Astrocyte (in vitro differentiated cells and primary cell): ENCODE results near the gene CPA4. TPM values are rescaled to one million over a fixed set of nuclear protein-coding genes. Genes with fewer than 3 reads are reported as not detected.

ENCODE experiments used
- DNase-seq: peaks from one replicate; pipeline ENCODE4 v3.0.0-alpha.2; 2010; ENCODE audit warnings: low read depth
- FAIRE-seq: peaks from 2 replicates; lab custom pipeline; 2011; peaks lifted over from hg19 to GRCh38; lab: Jason Lieb, UNC
- H2AFZ ChIP-seq: 2 replicates; pipeline ENCODE4 v1.6.0; 2012; ENCODE audit warnings: low read depth, low read length, inconsistent platforms
- H3K27ac ChIP-seq: 2 replicates; pipeline ENCODE4 v1.5.1; 2011; ENCODE audit warnings: low read depth, low read length, inconsistent platforms
- H3K27me3 ChIP-seq: 2 replicates; pipeline ENCODE4 v1.6.0; 2011; ENCODE audit warnings: low read length, inconsistent platforms; ENCODE audit not compliant: insufficient read depth
- H3K36me3 ChIP-seq: 2 replicates; pipeline ENCODE4 v1.5.1; 2011; ENCODE audit warnings: low read length, inconsistent platforms; ENCODE audit not compliant: insufficient read depth
- H3K4me1 ChIP-seq: 2 replicates; pipeline ENCODE4 v1.5.1; 2011; ENCODE audit warnings: low read length, inconsistent platforms; ENCODE audit not compliant: insufficient read depth
- H3K4me2 ChIP-seq: 2 replicates; pipeline ENCODE4 v1.6.0; 2012; ENCODE audit warnings: low read length, inconsistent platforms
- H3K4me3 ChIP-seq: 2 replicates; pipeline ENCODE4 v1.5.1; 2011; ENCODE audit warnings: low read depth, mild to moderate bottlenecking, low read length, inconsistent platforms; ENCODE audit not compliant: insufficient read depth
- H3K79me2 ChIP-seq: 2 replicates; pipeline ENCODE4 v1.6.0; 2012; ENCODE audit warnings: mild to moderate bottlenecking, low read length, inconsistent platforms; ENCODE audit not compliant: insufficient read depth
- H3K9ac ChIP-seq: 2 replicates; pipeline ENCODE4 v1.6.0; 2012; ENCODE audit warnings: mild to moderate bottlenecking, low read length, inconsistent platforms
- H3K9me3 ChIP-seq: 2 replicates; pipeline ENCODE4 v1.5.1; 2012; ENCODE audit warnings: low read depth, mild to moderate bottlenecking, low read length, inconsistent platforms; ENCODE audit not compliant: insufficient read depth
- H4K20me1 ChIP-seq: 2 replicates; pipeline ENCODE4 v1.6.0; 2012; ENCODE audit warnings: low read length, inconsistent platforms; ENCODE audit not compliant: insufficient read depth
- H3K27ac Mint-ChIP-seq: one replicate; pipeline ENCODE4 v1.8.0; 2021; ENCODE audit warnings: mild to moderate bottlenecking, mixed read lengths; ENCODE audit not compliant: unreplicated experiment
- H3K27me3 Mint-ChIP-seq: one replicate; pipeline ENCODE4 v1.8.0; 2021; ENCODE audit warnings: low read depth, mixed read lengths; ENCODE audit not compliant: unreplicated experiment
- H3K36me3 Mint-ChIP-seq: one replicate; pipeline ENCODE4 v1.8.0; 2021; ENCODE audit warnings: low read depth, mixed read lengths; ENCODE audit not compliant: unreplicated experiment
- H3K4me1 Mint-ChIP-seq: one replicate; pipeline ENCODE4 v1.8.0; 2021; ENCODE audit warnings: low read depth, mixed read lengths; ENCODE audit not compliant: unreplicated experiment
- H3K4me3 Mint-ChIP-seq: one replicate; pipeline ENCODE4 v1.8.0; 2021; ENCODE audit warnings: mild to moderate bottlenecking, moderate library complexity, mixed read lengths; ENCODE audit not compliant: unreplicated experiment
- H3K9me3 Mint-ChIP-seq: one replicate; pipeline ENCODE4 v1.8.0; 2021; ENCODE audit warnings: mild to moderate bottlenecking, mixed read lengths; ENCODE audit not compliant: unreplicated experiment
- EZH2 ChIP-seq: IDR thresholded peaks from 2 replicates; pipeline ENCODE4 v1.6.1; 2012; ENCODE audit warnings: mild to moderate bottlenecking, low read length, inconsistent platforms; ENCODE audit not compliant: insufficient read depth
- total RNA-seq: library from RNA; stranded (reverse); gene quantifications from 2 replicates; pipeline ENCODE4 v1.2.1, GENCODE V29; 2021
- TF ChIP-seq, protein P1 (sequence below): IDR thresholded peaks from 2 replicates; pipeline ENCODE4 v1.5.1; 2011; ENCODE audit warnings: low read depth, mild to moderate bottlenecking, inconsistent platforms, low read length, moderate library complexity; ENCODE audit not compliant: insufficient read depth

The CPA4 gene
- total RNA-seq, 1 donor from 2014 or later = 111 TPM

DNA sequence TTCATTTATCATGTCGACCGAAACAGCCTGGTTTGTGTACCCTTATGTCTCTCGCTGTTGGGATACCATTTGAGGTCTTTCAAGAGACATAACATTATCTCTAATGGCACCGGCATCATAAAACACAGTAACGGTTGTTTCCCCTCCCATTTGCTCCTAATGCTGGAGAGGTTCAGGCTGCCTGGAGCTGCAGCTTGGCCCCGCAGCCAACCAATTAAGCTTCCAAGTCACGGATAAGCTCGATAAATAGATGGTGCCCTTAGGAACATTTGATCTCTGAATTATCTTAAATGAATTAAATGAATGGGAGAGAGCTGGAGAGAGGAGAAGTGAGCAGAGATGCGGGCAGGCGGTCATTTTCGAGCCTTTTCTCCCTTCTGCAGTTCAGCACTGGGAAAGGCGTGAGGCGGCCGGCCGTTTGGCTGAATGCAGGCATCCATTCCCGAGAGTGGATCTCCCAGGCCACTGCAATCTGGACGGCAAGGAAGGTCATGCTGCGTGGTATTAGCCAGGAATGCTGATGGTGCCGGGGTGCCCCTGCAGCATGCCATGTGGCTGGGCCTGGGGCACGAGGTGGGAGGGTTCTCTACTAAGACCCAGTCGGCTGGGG is 12.6 kb downstream of the CPA4 start:
- no peaks in the 10 kb centered on the region for H3K27me3 Mint-ChIP-seq
- H3K9me3 Mint-ChIP-seq = peaks cover 3% of the 10 kb centered on the region
- no peaks in the 10 kb centered on the region for H3K79me2 ChIP-seq
- H4K20me1 ChIP-seq = no peaks in the 10 kb centered on the region
- DNase-seq = no peak
- H2AFZ ChIP-seq = no peak overlapping the region
- no peak overlapping the region for H3K9ac ChIP-seq
- no peaks in the 10 kb centered on the region for H3K4me1 Mint-ChIP-seq
- H3K4me2 ChIP-seq = no peak overlapping the region
- peaks cover 54% of the 10 kb centered on the region for H3K36me3 ChIP-seq
- H3K27me3 ChIP-seq = no peaks in the 10 kb centered on the region
- H3K4me3 ChIP-seq = no peak overlapping the region
- no peak for FAIRE-seq
- H3K36me3 Mint-ChIP-seq = peaks cover 40% of the 10 kb centered on the region
- no peak overlapping the region for H3K27ac Mint-ChIP-seq
- H3K27ac ChIP-seq = no peak overlapping the region
- TF ChIP-seq EZH2 = no peak
- TF ChIP-seq, protein P1, sequence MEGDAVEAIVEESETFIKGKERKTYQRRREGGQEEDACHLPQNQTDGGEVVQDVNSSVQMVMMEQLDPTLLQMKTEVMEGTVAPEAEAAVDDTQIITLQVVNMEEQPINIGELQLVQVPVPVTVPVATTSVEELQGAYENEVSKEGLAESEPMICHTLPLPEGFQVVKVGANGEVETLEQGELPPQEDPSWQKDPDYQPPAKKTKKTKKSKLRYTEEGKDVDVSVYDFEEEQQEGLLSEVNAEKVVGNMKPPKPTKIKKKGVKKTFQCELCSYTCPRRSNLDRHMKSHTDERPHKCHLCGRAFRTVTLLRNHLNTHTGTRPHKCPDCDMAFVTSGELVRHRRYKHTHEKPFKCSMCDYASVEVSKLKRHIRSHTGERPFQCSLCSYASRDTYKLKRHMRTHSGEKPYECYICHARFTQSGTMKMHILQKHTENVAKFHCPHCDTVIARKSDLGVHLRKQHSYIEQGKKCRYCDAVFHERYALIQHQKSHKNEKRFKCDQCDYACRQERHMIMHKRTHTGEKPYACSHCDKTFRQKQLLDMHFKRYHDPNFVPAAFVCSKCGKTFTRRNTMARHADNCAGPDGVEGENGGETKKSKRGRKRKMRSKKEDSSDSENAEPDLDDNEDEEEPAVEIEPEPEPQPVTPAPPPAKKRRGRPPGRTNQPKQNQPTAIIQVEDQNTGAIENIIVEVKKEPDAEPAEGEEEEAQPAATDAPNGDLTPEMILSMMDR = no peak
- no peaks in the 10 kb centered on the region for H3K9me3 ChIP-seq
- no peak overlapping the region for H3K4me3 Mint-ChIP-seq
- H3K4me1 ChIP-seq = no peaks in the 10 kb centered on the region

DNA sequence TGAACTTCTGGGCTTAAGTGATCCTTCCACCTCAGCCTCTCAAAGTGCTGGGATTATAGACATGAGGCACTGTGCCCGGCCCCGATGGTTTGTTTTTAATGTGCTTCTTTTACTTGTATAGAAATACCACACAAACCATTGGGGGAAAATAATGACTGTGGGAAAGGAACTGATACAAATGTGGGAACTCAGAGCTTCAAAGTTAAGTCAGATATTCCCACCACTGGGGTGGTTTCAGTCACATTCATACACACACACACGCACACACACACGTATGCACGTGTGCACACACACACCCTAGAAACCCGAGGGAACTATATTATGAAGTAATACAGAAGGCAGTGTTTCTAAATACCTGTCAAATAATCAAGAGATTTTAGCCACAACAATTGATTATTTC is 17.0 kb downstream of the CPA4 start:
- H3K36me3 Mint-ChIP-seq = peaks cover 41% of the 10 kb centered on the region
- FAIRE-seq (no peak), DNase-seq (no peak)
- Histone ChIP-seq H3K79me2 (peaks cover 2% of the 10 kb centered on the region), H3K36me3 (peaks cover 57% of the 10 kb centered on the region), H3K9ac (no peak overlapping the region), H3K27me3 (no peaks in the 10 kb centered on the region), H3K4me1 (no peaks in the 10 kb centered on the region), H3K9me3 (no peaks in the 10 kb centered on the region), H3K27ac (no peak overlapping the region), H4K20me1 (peaks cover 4% of the 10 kb centered on the region), H2AFZ (no peak overlapping the region), H3K4me3 (no peak overlapping the region), H3K4me2 (no peak overlapping the region)
- H3K9me3 Mint-ChIP-seq = peaks cover 4% of the 10 kb centered on the region
- peaks cover 4% of the 10 kb centered on the region for H3K27me3 Mint-ChIP-seq
- H3K4me3 Mint-ChIP-seq = no peak overlapping the region
- TF ChIP-seq EZH2 = no peak
- TF ChIP-seq, protein P1 = no peak
- no peaks in the 10 kb centered on the region for H3K4me1 Mint-ChIP-seq
- H3K27ac Mint-ChIP-seq = no peak overlapping the region

DNA sequence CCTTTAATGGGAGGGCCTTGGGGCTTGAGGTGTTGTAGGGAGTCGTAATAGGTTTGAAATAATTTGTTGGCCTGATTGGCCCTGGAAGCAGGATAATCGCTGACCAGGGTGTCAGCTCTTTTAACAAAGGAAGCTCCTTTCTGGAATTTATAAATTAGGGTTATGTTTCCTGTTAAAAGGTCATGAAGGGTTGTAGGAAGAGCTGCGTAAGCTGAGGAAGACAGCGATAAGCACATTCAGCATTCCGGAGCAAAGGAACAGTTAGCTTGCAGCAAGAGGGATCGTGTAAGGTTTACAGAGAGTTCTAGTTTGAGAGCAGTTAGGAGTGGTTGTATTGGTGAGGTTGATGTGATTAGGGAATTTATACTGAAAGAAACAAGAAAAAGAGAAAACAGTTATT is 21.3 kb downstream of the CPA4 start:
- Histone ChIP-seq H3K4me2 (no peak overlapping the region), H4K20me1 (peaks cover 7% of the 10 kb centered on the region), H3K27me3 (no peaks in the 10 kb centered on the region), H3K27ac (no peak overlapping the region), H3K4me1 (no peaks in the 10 kb centered on the region), H3K4me3 (no peak overlapping the region), H2AFZ (no peak overlapping the region), H3K36me3 (peaks cover 51% of the 10 kb centered on the region), H3K79me2 (peaks cover 2% of the 10 kb centered on the region), H3K9ac (no peak overlapping the region), H3K9me3 (no peaks in the 10 kb centered on the region)
- DNase-seq = no peak
- H3K9me3 Mint-ChIP-seq = peaks cover 9% of the 10 kb centered on the region
- peaks cover 4% of the 10 kb centered on the region for H3K27me3 Mint-ChIP-seq
- FAIRE-seq = no peak
- H3K27ac Mint-ChIP-seq = no peak overlapping the region
- TF ChIP-seq EZH2 = no peak
- TF ChIP-seq, protein P1 = no peak
- H3K36me3 Mint-ChIP-seq = peaks cover 31% of the 10 kb centered on the region
- no peak overlapping the region for H3K4me3 Mint-ChIP-seq
- no peaks in the 10 kb centered on the region for H3K4me1 Mint-ChIP-seq
